Activated CD4-positive, alpha-beta T cell treated with anti-CD3 and anti-CD28 coated beads, Interleukin-2, amount 50 U/mL, for 4 hours (primary cell): ENCODE data around the gene FLVCR1.

Experiments
- DNase-seq, 2 experiments: peaks; one replicate each; pipeline ENCODE4 v3.0.0-alpha.2; 2020

The FLVCR1 gene

DNA sequence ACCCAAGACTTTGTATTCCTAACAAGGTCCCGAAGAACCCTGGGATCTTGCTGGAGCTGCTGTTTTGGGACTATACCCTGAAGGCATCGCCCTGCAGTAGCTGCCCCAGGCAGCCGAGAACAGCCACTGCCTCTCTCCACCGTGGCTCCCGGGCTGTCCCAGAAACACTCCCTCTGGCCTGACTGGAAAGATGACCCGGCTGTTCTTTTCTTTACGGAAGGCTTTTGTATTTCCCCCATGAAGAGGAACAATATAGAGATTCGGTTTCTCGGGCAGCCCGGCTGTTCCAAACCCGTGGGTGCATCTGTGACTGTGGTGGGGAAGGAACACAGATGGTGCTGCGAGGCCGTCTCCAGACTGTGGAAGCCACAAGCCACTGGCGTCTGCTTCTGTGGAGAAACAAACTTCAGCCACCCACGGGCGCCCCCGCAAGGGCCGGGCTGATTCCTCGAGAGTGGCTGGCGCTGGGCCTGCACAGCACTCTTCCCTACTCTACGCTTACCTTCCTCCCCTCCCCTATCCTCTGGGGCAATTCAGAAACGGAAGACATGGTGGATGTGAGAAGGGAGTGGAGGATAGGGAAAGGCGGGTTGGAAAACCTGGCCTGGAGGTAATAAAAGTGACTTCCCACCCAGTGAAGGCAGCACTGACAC, 58.5 kb downstream of the FLVCR1 start:
- no peak for DNase-seq

GRCh38 chr1:212917134-212917485, 59.0 kb downstream of the FLVCR1 start:
- DNase-seq, result no peak

GRCh38 chr1:212917858-212918257, 59.8 kb downstream of the FLVCR1 start:
- no peak for DNase-seq

DNA sequence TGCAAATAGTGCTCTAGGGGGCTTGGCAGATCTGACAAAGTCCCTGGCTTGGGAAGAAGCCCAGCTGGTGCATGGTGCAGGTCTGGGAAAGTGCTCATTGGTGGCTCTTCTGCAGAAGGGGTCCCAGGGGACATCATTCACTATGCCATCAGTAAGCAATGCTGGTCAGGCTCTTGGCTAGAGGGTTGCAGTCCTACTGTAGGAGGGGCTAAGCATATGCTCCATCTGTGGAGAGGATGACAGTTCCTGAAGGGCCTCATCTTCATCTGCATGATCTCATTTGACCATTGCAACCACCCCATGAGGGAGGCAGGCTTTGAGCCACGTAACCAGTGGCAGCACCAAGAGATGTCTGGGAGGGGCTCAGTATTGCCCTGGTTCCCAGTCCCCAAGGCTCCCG, 60.7 kb downstream of the FLVCR1 start:
- DNase-seq, result no peak

DNA sequence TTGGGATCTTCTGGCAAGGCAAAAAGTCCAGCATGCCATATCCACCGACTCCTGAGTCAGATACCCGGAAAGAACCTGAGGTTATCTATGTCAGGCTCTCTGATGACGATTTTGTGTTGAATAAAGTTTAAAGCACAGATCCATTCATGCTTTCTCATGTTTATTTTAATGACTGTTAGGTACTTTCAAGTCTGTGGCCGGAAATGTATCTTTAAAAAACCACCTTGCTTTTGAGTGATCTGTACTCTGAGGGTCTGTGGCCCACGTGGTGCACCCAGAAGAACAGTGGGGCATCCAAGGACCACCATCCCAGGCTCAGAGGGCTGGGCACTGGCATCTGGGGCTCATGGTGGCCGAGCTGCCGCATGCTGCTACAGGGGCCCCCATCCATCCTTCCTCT, 62.2 kb downstream of the FLVCR1 start:
- DNase-seq, result no peak

- no peak for DNase-seq
Measured at GRCh38 chr1:212920896-212921295, 62.8 kb downstream of the FLVCR1 start.

- DNase-seq, result no peak
Measured at GRCh38 chr1:212922016-212922415, 63.9 kb downstream of the FLVCR1 start.

DNA sequence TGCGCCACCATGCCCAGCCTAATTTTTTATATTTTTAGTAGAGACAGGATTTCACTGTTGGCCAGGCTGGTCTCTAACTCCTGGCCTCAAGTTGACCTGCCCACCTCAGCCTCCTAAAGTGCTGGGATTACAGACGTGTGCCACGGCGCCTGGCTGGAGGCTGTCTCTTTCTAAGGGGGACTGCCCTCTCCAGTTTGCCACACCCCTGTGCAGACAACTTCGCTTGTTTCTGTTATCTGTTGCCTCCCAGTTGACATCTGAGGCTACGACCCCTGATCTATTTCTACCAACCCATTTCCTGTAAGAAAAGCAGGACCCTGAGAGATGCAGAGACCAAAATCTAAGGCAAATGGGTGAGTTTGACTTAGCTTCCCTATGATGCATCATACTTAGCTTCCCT, 68.3 kb downstream of the FLVCR1 start:
- no peak for DNase-seq

GRCh38 chr1:212928323-212929291, 70.5 kb downstream of the FLVCR1 start:
- no peak for DNase-seq

DNA sequence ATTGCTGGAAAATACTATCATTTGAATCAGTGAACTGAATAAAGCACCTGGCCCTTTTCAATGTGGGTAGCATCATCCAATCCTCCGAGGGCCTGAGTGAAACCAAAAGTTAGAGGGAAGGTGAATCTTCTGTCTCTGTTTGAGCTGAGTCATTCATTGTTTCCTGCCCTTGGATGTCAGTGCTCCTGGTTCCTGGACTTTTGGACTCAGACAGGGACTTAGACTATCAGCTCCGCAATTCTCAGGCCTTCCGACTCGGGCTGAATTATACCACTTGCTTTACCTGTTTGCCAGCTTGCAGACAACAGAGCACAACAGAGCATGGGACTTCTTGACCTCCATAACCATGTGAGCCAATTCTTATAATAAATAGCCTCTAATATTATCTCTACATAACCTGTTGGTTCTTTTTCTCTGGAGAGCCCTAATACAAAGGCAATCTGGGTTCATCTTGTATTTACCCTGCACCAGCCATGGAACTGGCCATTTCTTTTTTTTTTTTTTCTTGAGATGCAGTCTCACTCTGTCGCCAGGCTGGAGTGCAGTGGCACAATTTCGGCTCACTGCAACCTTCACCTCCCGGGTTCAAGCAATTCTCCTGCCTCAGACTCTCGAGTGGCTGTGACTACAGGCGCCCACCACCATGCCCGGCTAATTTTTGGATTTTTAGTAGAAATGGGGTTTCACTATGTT, 73.1 kb downstream of the FLVCR1 start:
- DNase-seq, result no peak

GRCh38 chr1:212933815-212934471, 75.9 kb downstream of the FLVCR1 start:
- DNase-seq, result no peak

- no peak for DNase-seq
Measured at GRCh38 chr1:212935387-212935981, 77.4 kb downstream of the FLVCR1 start.

- DNase-seq, result no peak
Measured at GRCh38 chr1:212937034-212937433, 79.0 kb downstream of the FLVCR1 start.

DNA sequence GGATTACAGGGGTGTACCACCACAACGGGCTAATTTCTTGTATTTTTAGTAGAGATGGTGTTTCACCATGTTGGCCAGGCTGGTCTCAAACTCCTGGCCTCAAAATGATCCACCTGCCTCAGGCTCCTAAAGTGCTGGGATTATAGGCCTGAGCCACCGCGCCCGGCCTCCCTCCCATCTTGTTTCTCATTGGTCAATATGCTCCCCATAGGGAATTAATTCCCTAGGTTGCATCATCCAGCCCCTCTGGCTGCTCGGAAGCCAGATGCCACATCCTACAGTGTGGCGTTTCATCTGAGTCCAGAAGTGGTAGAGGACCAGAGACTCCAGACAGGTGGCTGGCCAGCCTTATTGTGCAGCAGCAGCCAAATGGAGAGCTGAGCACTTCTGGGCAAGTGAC, 80.8 kb downstream of the FLVCR1 start:
- DNase-seq, result no peak

- no peak for DNase-seq
Measured at GRCh38 chr1:212941452-212941851, 83.4 kb downstream of the FLVCR1 start.

DNA sequence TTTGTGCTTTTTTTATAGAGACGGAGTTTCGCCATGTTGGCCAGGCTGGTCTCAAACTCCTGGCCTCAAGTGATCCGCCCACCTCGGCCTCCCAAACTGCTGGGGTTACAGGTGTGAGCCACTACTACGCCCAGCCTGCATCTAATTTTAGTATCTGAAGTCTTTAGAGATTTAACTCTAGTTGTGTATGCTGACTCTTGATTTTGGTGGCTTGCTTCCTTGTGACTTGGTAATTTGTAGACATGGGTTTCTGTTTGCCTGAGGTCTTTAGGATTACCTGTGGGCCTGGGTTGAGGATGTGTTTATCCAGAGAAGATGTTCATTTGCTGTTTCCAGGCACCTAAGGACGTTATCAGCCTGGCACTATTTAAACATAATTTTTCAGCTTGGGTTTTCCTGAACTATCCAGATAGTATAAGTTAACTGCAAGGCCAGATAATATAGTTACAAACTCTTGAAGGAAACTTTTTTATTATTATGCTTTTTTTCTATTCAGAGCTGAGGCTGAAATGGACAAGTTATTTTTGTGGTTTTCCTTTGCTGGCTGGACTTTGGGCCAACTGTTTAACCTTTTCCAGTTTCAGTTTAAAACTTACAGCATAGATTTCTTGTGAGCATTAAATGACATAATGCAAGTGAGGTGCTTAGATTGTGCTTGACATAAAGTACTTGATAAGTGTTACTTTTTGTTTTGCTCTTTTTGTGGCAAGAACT, 84.8 kb downstream of the FLVCR1 start:
- no peak for DNase-seq

DNA sequence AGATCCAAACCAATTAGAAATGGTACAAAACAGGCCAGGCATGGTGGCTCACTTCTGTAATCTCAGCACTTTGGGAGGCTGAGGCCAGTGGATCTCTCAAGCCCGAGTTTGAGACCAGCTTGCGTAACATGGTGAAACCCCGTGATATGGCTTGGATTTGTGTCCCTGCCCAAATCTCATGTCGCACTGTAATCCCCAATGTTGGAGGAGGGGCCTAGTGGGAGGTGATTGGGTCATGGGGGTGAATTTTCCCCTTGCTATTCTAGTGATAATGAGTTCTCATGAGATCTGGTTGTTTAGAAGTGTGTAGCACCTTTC, 85.3 kb downstream of the FLVCR1 start:
- no peak for DNase-seq

DNA sequence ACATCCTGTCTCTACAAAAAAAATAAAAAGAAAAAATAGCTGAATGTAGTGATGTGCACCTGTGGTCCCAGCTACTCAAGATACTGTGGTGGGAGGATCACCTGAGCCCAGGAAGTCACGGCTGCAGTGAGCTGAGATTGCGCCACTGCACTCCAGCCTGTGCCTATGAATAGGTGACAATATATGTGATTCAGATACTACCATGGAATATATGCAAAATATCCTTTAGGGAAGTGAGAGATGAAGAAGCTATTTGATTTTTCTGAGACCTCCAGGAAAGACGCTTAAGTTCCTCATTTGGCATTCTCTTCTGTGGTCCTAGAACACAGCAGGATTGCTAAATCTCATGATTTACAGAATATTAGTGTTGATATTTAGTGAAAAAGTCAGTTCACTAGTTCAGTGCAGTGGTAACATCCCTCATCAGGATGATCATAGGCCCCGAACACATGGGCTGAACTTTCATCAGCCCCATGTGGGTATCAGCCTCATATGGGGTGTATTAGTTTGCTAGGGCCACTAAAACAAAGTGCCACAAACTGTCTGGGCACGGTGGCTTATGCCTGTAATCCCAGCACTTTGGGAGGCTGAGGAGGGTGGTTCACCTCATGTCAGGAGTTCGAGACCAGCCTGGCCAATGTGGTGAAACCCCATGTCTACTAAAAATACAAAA, 86.3 kb downstream of the FLVCR1 start:
- no peak for DNase-seq

DNA sequence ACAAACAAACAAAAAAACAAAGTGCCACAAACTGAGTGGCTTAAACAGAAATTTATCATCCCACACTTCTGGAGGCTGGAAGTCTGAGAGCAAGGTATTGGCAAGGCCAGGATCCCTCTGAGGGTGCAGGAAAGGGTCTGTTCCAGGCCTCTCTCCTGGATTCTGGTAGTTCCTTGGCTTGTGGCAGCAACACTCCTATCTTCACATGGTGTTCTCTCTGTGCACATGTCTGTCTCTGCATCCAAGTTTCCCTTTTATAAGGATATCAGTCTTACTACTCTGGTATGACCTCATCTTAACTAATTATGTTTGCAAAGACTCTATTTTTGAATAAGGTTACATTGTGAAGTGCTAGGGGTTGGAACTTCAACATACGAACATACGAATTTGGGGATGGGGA, 87.0 kb downstream of the FLVCR1 start:
- DNase-seq, result no peak

DNA sequence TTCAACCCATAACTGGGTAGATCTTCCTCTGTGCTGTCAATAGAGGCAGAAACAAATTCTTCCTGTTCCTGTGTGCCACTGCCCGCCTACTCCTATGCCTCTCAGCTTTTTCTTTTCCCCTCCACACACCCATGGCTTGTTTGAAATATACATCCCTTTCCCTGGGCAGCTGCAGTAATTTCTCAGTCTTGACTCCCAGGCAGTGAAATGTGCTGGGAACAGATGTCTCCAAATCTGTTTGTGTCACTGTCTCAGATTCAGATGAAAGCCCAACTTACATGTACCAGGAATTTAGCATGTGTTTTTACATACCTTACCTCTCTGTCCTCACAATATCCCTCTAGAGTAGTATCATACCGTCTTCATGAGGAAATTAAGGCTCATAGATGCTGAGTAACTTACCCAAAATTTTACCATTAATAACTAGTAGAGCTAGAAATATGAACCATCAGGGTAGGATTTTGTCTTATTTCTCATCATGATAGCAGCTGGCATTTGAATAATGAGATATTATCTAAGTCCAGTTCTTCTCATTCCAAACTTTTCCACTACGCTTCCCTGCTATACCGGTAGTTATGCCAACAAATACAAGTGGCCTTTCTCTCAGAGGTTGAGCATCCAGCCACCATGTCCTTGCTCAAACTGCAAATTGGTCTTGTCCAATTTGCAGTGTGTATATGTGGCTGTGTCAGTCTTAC, 87.5 kb downstream of the FLVCR1 start:
- DNase-seq, result no peak

GRCh38 chr1:212946872-212947271, 88.8 kb downstream of the FLVCR1 start:
- DNase-seq, result no peak
